ENCODE results near the gene ADAMTS15.

The ADAMTS15 gene

DNA sequence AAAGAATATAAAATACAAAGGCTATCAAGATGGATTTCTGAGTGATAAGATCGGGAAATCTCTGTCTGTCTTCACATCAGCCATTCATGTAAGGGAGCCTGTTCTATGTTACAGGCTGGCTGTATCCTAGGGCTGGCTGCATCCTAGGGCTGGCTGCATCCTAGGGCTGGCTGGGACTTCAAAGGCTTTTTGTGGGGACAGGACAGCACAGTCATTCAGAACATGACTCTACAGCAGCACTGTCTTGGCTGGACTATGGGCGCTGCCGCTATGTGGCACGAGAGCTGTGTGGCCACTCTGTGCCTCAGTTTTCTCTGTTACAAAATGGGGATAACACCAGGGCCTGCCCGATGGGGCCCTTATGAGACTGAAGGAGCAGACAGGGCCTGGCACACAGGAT lies 30.2 kb upstream of the ADAMTS15 start:
- no peak for DNase-seq (ENCODE audit: low spot score)

DNA sequence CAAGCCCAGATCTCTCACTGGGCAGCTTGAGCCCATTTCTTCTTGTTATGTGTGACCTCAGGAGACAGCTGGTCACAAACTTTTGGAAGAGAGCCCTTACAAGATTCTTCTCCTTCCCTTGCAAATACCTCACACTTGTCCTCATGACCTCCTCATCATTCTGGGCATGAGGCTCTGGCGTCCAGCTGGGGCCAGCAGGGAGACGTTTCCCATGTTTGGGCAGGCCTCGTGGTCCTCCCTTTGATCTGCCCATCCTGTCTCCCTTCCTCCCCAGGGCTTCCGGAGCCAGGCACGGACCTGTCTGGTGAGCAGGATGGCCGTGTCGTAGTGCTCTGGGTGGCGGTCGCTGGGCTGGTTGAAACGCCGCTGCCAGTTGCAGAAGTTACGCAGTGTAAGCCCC lies 29.7 kb upstream of the ADAMTS15 start:
- no peak for DNase-seq (ENCODE audit: low spot score)

DNA sequence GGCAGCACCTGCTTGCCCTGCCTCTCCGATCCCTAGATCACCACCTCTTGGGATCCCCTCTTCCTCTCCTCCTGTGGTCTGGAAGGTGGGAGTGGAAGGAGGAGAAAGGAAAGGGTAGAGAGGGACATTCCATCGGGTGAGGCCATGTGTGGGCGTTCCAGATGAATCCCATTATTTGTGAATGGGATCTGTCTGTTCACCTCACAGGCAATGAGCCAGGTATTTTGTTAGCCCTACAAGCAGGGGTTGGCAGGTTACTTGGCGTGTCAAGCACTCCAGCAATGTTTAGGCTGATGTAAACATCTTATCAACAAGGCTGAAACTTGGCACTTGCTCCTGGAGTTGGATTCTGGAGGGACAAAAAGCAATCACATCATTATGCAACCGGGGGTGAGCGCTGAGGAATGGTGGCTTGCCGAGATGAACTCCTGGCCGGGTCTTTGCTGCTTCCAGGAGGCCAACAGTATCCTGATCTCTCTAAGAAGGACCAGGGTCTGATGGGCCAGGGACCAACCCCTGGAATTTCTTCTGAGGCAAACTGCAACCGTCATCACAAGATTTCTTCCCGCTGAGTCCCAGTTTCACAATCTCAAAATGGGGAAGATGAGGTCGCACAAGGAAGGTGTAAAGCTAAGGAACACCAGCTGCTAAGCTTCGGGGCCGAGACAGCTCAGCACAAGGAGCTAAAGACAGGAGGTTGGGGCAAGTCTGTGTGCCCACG lies 27.8 kb upstream of the ADAMTS15 start:
- DNase-seq (ENCODE audit: low spot score) = no peak

GRCh38 chr11:130421199-130421585 lies 27.3 kb upstream of the ADAMTS15 start:
- no peak for DNase-seq (ENCODE audit: low spot score)

GRCh38 chr11:130421697-130422096 lies 26.7 kb upstream of the ADAMTS15 start:
- DNase-seq (ENCODE audit: low spot score) = no peak

DNA sequence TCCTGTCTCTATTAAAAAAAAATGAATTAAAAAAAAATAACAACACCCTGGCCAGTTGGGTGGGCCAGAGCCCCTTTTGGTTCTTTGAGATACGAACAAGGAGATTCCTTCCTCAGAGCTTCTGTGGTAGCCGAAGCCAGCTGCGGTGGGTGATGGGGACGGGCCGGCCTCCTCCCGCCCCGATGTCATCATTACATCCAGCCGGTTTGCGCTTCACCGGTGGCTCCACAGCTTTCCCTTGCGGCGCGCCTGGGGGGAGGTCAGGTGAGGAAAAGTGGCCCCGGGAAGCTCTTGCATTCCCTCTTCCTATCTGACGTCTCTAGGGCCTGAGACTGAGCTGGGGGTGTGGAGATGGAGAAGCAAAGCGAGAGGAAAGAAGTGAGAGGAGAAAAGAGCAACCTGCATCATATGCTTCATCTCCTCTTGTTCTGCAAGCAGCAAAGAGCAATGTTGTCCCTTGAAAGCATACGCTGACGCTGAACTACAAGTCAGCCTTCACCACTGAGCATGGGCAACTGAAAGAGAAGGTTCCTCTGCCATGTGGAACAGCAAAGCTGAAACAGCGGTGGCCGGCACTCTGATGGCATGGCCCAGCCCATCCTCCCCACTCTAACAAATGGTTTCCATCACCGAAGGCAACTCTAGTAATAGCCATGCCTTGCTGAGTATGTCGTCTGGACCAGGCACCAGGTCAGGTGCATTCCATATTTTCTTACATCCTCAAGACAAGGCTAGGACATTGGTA lies 26.0 kb upstream of the ADAMTS15 start:
- DNase-seq (ENCODE audit: low spot score) = no peak

- DNase-seq (ENCODE audit: low spot score) = no peak
These were observed 24.8 kb upstream of the ADAMTS15 start for GRCh38 chr11:130423541-130424142.

GRCh38 chr11:130424613-130425140 lies 23.8 kb upstream of the ADAMTS15 start:
- no peak for DNase-seq (ENCODE audit: low spot score)

GRCh38 chr11:130425156-130425555 lies 23.3 kb upstream of the ADAMTS15 start:
- DNase-seq (ENCODE audit: low spot score) = no peak

DNA sequence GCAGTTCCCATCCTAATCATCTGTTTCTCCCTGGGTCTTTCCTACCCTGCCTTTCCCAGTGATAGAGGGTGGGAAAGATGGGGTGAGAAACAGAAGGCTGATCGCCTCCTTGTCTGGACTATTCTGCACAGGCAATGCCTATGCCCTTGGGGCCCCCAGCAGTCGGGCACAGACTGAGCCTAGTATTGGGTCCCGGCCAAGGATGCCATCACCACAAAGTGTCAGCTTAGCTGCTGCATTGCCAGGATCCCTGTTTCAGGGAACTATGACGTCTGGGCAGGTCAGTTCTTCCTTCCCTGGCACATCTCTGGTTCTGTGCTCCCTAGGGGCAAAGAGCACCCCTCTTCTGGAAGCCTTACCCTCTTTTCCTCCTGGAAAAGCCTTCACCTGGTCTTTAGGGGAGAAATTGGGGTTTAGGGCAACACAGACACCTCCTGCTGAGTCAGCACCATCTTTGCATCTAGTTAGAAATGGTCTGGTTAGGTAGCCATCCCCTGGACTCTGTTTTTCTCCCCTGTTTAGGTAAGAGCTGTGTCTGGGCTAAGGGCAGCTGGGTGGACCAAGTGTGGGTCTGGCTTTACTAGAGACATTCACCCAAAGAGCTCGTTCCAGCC lies 22.1 kb upstream of the ADAMTS15 start:
- DNase-seq (ENCODE audit: low spot score) = no peak

DNA sequence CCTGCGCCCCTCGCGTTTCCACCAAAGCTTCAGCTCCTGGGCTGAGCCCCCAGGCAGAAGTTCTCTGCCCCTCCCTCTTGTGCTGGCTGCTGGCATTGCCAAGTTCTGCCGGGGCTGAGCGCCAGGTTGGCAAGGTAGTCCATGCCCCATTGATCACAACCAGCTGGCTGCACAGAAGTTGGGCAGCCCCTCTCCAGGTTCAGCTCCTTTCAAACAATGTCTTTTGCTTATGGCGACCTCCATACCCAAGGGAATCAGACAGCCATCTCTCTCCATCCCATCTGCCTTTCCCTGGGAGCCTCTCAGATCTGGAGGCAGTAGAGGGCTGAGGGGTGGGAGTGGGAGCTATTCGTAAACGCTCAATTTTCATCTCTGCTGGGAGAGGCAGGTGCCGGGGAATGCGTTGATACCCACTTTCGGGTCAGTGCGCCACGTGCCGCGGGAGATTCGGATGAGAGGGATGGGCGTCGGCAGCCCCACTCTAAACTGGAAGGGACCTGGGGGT lies 21.6 kb upstream of the ADAMTS15 start:
- no peak for DNase-seq (ENCODE audit: low spot score)

GRCh38 chr11:130427581-130428315 lies 20.7 kb upstream of the ADAMTS15 start:
- DNase-seq (ENCODE audit: low spot score) = no peak

GRCh38 chr11:130428316-130429119 lies 19.9 kb upstream of the ADAMTS15 start, which contains the start of gene ADAMTS8:
TSS of gene ADAMTS8 (minus strand) at chr11:130428609. CDS start at chr11:130428286, 323 bp downstream.
- no peak for DNase-seq (ENCODE audit: low spot score)

DNA sequence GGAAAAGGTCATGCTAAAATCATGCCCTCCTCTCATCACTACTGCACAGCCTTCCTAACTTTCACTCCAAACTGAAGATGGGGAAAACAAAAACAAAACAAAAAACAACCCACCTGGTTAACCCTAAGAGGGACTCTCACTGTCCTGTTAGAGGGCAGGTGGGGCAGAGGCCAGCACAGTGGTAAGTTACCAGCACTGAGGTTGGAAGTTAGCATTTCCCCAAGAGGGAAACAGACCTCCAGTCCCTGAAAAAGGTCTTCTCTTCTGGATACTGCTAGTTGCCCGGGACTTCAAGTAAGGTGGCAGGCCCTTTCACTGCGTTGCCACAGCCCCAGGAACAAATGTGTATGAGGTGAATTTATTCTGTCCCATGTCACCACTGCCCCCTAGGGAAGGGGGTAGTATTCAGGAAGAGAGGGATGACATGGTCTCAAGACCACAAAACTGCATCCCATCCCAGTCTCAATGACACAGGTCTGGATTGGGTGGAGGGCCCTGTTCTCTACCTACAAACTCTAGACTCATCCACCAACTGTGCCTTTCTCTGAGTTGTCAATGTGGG lies 19.2 kb upstream of the ADAMTS15 start:
- no peak for DNase-seq (ENCODE audit: low spot score)

DNA sequence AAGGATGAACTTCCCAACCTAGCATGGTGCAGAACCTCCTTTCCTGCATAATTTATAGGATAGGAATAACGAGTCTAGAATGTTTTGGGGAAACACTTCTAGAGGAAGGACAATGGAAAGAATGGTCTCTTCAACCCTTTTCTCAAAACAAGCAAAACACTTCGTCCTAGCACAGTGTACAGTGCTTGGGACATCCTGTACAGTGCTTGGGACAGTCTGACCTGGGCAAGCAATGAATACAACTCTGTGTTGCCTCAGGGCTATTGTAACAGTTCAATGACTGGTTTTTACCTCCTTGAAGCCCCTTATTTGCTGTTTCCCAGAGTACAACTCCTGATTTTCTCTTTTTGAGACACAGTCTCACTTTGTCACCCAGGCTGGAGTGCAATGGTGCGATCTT lies 18.5 kb upstream of the ADAMTS15 start:
- DNase-seq (ENCODE audit: low spot score) = no peak

DNA sequence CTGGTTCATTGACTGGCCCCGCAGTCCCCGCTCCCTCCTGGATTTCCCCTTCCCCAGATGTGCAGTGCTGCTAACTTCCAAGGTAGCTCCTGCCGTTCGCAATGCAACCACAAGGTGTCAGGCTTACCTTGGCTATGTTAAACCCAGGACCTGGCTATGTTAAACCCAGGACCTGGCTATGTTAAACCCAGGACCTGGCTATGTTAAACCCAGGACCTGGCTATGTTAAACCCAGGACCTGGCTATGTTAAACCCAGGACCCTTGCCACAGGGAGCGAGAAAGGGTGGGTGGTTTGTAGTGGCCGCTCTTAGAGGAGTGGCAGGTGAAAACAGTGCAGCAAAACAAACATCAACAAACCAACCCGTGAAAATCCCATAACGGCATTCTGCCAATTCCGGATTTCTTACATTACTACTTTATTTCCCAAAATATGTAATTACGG lies 17.1 kb upstream of the ADAMTS15 start:
- peak; percentile 35 for DNase-seq (ENCODE audit: low spot score)

GRCh38 chr11:130431801-130432200 lies 16.6 kb upstream of the ADAMTS15 start:
- DNase-seq (ENCODE audit: low spot score) = no peak

DNA sequence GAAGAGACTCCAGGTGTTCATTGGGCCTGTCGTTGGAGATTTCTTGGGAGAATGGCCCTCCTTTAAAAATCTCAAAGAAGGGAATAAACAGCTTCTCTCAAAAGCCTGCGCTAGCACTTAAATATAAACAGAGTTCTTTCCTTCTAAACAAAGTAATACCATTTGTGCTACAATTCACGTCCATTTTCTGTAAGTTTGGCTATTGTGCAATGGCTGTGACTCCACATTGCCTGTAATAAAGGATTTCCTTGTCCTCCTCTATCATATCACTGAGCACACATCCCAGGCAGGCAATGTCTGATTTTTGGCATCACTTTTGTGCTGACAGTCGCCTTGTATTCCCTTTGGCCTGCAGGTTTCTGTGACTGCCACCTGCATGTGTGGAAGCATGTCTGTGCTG lies 15.1 kb upstream of the ADAMTS15 start:
- DNase-seq (ENCODE audit: low spot score) = no peak

DNA sequence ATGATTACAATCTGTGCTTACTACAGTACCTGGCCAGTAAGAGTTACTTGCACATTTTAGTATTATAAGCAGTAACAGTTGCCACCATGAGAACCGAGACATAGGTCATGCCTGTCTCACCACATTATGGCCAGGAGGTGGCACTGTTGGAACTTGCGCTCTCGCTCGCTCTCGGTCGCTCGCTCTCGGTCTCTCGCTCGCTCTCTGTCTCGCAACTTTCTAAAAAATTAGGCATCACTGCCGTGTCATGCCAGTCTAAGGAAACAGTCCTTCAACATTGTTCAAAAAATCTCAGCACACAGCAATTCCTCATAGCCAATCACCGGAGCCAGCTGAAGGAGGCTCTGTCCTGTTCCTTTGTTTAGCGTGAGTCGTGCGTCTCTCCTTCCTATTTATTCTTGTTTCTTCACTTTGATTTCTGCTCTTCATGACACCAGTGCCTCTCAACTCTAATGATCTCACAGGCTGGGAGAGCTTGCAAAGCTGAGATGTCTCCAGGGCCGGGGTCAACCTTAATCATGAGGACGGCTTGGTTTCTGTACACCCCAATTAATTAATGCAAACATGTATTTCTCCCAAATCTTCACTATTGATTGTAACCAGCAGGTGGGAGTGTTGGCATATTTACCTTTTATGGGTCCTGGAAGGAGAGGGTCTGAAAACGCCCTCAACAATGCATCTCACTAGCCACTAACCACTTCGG lies 13.8 kb upstream of the ADAMTS15 start:
- DNase-seq (ENCODE audit: low spot score) = peak; percentile 81

- no peak for DNase-seq (ENCODE audit: low spot score)
These were observed 12.8 kb upstream of the ADAMTS15 start for GRCh38 chr11:130435671-130436070.
